Kidney glomerular epithelial cell (primary cell): ENCODE measurements around the gene DGKQ.
"Not testable (repeated sequence)": the region's sequence is repeated elsewhere in the genome, so short reads cannot be mapped to it uniquely, and the experiment has no call there.

Experiments used
- DNase-seq: peaks from one replicate; lab custom pipeline; 2025; lab: John Stamatoyannopoulos, UW

Gene DGKQ

GRCh38 chr4:993111-994029 lies 20.0 kb upstream of the DGKQ start, which contains the start of gene SLC26A1:
TSS of gene SLC26A1 (minus strand) at chr4:993404. CDS start at chr4:991703, 1,701 bp downstream.
- no peak for DNase-seq

- DNase-seq = peak; percentile 53
Observed at GRCh38 chr4:992297-993110, 19.1 kb upstream of the DGKQ start.

GRCh38 chr4:991451-992296 lies 18.3 kb upstream of the DGKQ start:
- DNase-seq = no peak

GRCh38 chr4:990746-991367 lies 17.5 kb upstream of the DGKQ start:
- no peak for DNase-seq

GRCh38 chr4:989722-990471 lies 16.5 kb upstream of the DGKQ start:
- DNase-seq = no peak

- no peak for DNase-seq
Observed at GRCh38 chr4:988726-989721, 15.7 kb upstream of the DGKQ start.

- DNase-seq = no peak
Observed at GRCh38 chr4:987624-988513, 14.5 kb upstream of the DGKQ start.

GRCh38 chr4:986879-987623 lies 13.7 kb upstream of the DGKQ start, which contains the start of gene IDUA:
TSS of gene IDUA (plus strand) at chr4:987044. CDS start at chr4:987085, 41 bp downstream.
- DNase-seq = peak; percentile 53

- no peak for DNase-seq
Observed at GRCh38 chr4:986428-986878, 13.1 kb upstream of the DGKQ start.

GRCh38 chr4:985123-985830 lies 11.9 kb upstream of the DGKQ start:
- no peak for DNase-seq

GRCh38 chr4:984336-985054 lies 11.1 kb upstream of the DGKQ start:
- no peak for DNase-seq

- DNase-seq = no peak
Observed at GRCh38 chr4:982814-983213, 9.4 kb upstream of the DGKQ start.

GRCh38 chr4:982291-982690 lies 8.9 kb upstream of the DGKQ start:
- DNase-seq = no peak

- no peak for DNase-seq
Observed at GRCh38 chr4:978957-979701, 5.8 kb upstream of the DGKQ start.

- DNase-seq = not testable (repeated sequence)
Observed at GRCh38 chr4:976016-976415, 2.6 kb upstream of the DGKQ start.
